ENCODE results near the gene DNM3.

DNM3 gene

GRCh38 chr1:172270605-172271004 is 429.3 kb downstream of the DNM3 start:
- Histone ChIP-seq H3K9me3 (ENCODE audit: control insufficient read depth, insufficient read depth, low read length) (peaks cover 3% of the 10 kb centered on the region; the same call in 1 of the 2 replicates), H3K36me3 (ENCODE audit: insufficient read depth, low read length) (no peaks in the 10 kb centered on the region), H3K9ac (ENCODE audit: low read depth, low read length) (no peak overlapping the region), H3K4me1 (ENCODE audit: insufficient read depth, low read length) (peaks cover 5% of the 10 kb centered on the region)

GRCh38 chr1:172272087-172272486 is 430.8 kb downstream of the DNM3 start:
- Histone ChIP-seq H3K9me3 (ENCODE audit: control insufficient read depth, insufficient read depth, low read length) (peaks cover 3% of the 10 kb centered on the region; the same call in 1 of the 2 replicates), H3K36me3 (ENCODE audit: insufficient read depth, low read length) (no peaks in the 10 kb centered on the region), H3K4me1 (ENCODE audit: insufficient read depth, low read length) (peaks cover 5% of the 10 kb centered on the region), H3K9ac (ENCODE audit: low read depth, low read length) (no peak overlapping the region)

- H3K36me3 ChIP-seq (ENCODE audit: insufficient read depth, low read length), result no peaks in the 10 kb centered on the region
- H3K9me3 ChIP-seq (ENCODE audit: control insufficient read depth, insufficient read depth, low read length), result peaks cover 3% of the 10 kb centered on the region; the same call in 1 of the 2 replicates
- no peak overlapping the region for H3K9ac ChIP-seq (ENCODE audit: low read depth, low read length)
- H3K4me1 ChIP-seq (ENCODE audit: insufficient read depth, low read length), result peaks cover 10% of the 10 kb centered on the region
Measured at GRCh38 chr1:172273647-172274396, 432.5 kb downstream of the DNM3 start.

- peaks cover 3% of the 10 kb centered on the region; the same call in 1 of the 2 replicates for H3K9me3 ChIP-seq (ENCODE audit: control insufficient read depth, insufficient read depth, low read length)
- no peak overlapping the region for H3K9ac ChIP-seq (ENCODE audit: low read depth, low read length)
- H3K4me1 ChIP-seq (ENCODE audit: insufficient read depth, low read length), result peaks cover 17% of the 10 kb centered on the region
- H3K36me3 ChIP-seq (ENCODE audit: insufficient read depth, low read length), result no peaks in the 10 kb centered on the region
Measured at GRCh38 chr1:172275478-172275877, 434.2 kb downstream of the DNM3 start.

GRCh38 chr1:172276120-172276818 is 435.0 kb downstream of the DNM3 start:
- H3K9me3 ChIP-seq (ENCODE audit: control insufficient read depth, insufficient read depth, low read length), result peaks cover 3% of the 10 kb centered on the region; the same call in 1 of the 2 replicates
- H3K4me1 ChIP-seq (ENCODE audit: insufficient read depth, low read length), result peaks cover 17% of the 10 kb centered on the region
- H3K36me3 ChIP-seq (ENCODE audit: insufficient read depth, low read length), result no peaks in the 10 kb centered on the region
- H3K9ac ChIP-seq (ENCODE audit: low read depth, low read length), result no peak overlapping the region

GRCh38 chr1:172277275-172277674 is 436.0 kb downstream of the DNM3 start:
- H3K36me3 ChIP-seq (ENCODE audit: insufficient read depth, low read length), result no peaks in the 10 kb centered on the region
- H3K4me1 ChIP-seq (ENCODE audit: insufficient read depth, low read length), result peaks cover 17% of the 10 kb centered on the region
- H3K9me3 ChIP-seq (ENCODE audit: control insufficient read depth, insufficient read depth, low read length), result no peaks in the 10 kb centered on the region
- no peak overlapping the region for H3K9ac ChIP-seq (ENCODE audit: low read depth, low read length)

- Histone ChIP-seq H3K9ac (ENCODE audit: low read depth, low read length) (no peak overlapping the region), H3K9me3 (ENCODE audit: control insufficient read depth, insufficient read depth, low read length) (no peaks in the 10 kb centered on the region), H3K4me1 (ENCODE audit: insufficient read depth, low read length) (peaks cover 17% of the 10 kb centered on the region), H3K36me3 (ENCODE audit: insufficient read depth, low read length) (no peaks in the 10 kb centered on the region)
Measured at GRCh38 chr1:172277989-172278388, 436.7 kb downstream of the DNM3 start.

- H3K9me3 ChIP-seq (ENCODE audit: control insufficient read depth, insufficient read depth, low read length), result no peaks in the 10 kb centered on the region
- H3K36me3 ChIP-seq (ENCODE audit: insufficient read depth, low read length), result no peaks in the 10 kb centered on the region
- peaks cover 17% of the 10 kb centered on the region for H3K4me1 ChIP-seq (ENCODE audit: insufficient read depth, low read length)
- no peak overlapping the region for H3K9ac ChIP-seq (ENCODE audit: low read depth, low read length)
Measured at GRCh38 chr1:172278478-172278877, 437.2 kb downstream of the DNM3 start.

GRCh38 chr1:172279939-172280636 is 438.8 kb downstream of the DNM3 start:
- Histone ChIP-seq H3K9ac (ENCODE audit: low read depth, low read length) (no peak overlapping the region), H3K36me3 (ENCODE audit: insufficient read depth, low read length) (no peaks in the 10 kb centered on the region), H3K9me3 (ENCODE audit: control insufficient read depth, insufficient read depth, low read length) (no peaks in the 10 kb centered on the region), H3K4me1 (ENCODE audit: insufficient read depth, low read length) (peaks cover 17% of the 10 kb centered on the region)

- Histone ChIP-seq H3K9me3 (ENCODE audit: control insufficient read depth, insufficient read depth, low read length) (no peaks in the 10 kb centered on the region), H3K9ac (ENCODE audit: low read depth, low read length) (no peak overlapping the region), H3K36me3 (ENCODE audit: insufficient read depth, low read length) (no peaks in the 10 kb centered on the region), H3K4me1 (ENCODE audit: insufficient read depth, low read length) (peaks cover 12% of the 10 kb centered on the region)
Measured at GRCh38 chr1:172283766-172284165, 442.5 kb downstream of the DNM3 start.

GRCh38 chr1:172286629-172287076 is 445.4 kb downstream of the DNM3 start:
- Histone ChIP-seq H3K9ac (ENCODE audit: low read depth, low read length) (no peak overlapping the region), H3K4me1 (ENCODE audit: insufficient read depth, low read length) (no peaks in the 10 kb centered on the region), H3K36me3 (ENCODE audit: insufficient read depth, low read length) (no peaks in the 10 kb centered on the region), H3K9me3 (ENCODE audit: control insufficient read depth, insufficient read depth, low read length) (no peaks in the 10 kb centered on the region)

GRCh38 chr1:172287208-172287607 is 445.9 kb downstream of the DNM3 start:
- no peaks in the 10 kb centered on the region for H3K9me3 ChIP-seq (ENCODE audit: control insufficient read depth, insufficient read depth, low read length)
- H3K36me3 ChIP-seq (ENCODE audit: insufficient read depth, low read length), result no peaks in the 10 kb centered on the region
- no peaks in the 10 kb centered on the region for H3K4me1 ChIP-seq (ENCODE audit: insufficient read depth, low read length)
- H3K9ac ChIP-seq (ENCODE audit: low read depth, low read length), result no peak overlapping the region

GRCh38 chr1:172288581-172288980 is 447.3 kb downstream of the DNM3 start:
- no peaks in the 10 kb centered on the region for H3K9me3 ChIP-seq (ENCODE audit: control insufficient read depth, insufficient read depth, low read length)
- no peak overlapping the region for H3K9ac ChIP-seq (ENCODE audit: low read depth, low read length)
- H3K36me3 ChIP-seq (ENCODE audit: insufficient read depth, low read length), result no peaks in the 10 kb centered on the region
- H3K4me1 ChIP-seq (ENCODE audit: insufficient read depth, low read length), result no peaks in the 10 kb centered on the region

- Histone ChIP-seq H3K4me1 (ENCODE audit: insufficient read depth, low read length) (no peaks in the 10 kb centered on the region), H3K36me3 (ENCODE audit: insufficient read depth, low read length) (no peaks in the 10 kb centered on the region), H3K9me3 (ENCODE audit: control insufficient read depth, insufficient read depth, low read length) (no peaks in the 10 kb centered on the region), H3K9ac (ENCODE audit: low read depth, low read length) (no peak overlapping the region)
Measured at GRCh38 chr1:172289448-172289847, 448.1 kb downstream of the DNM3 start.

Data from ES-I3 (cell line).